ENCODE measurements around the gene IL15.

Gene IL15

GRCh38 chr4:141656031-141656430 is 19.6 kb downstream of the IL15 start:
- no peak for TF ChIP-seq CTCF (IDR thresholded peaks at IDR 0.05; ENCODE audit: insufficient read depth, low read depth, low read length, missing control alignments)
- no peak overlapping the region for H3K4me3 ChIP-seq (ENCODE audit: low read depth, low read length)
- DNase-seq (ENCODE audit: low read depth), result no peak

GRCh38 chr4:141657550-141658250 is 21.3 kb downstream of the IL15 start:
- DNase-seq (ENCODE audit: low read depth), result no peak
- no peak overlapping the region for H3K4me3 ChIP-seq (ENCODE audit: low read depth, low read length)
- TF ChIP-seq CTCF (IDR thresholded peaks at IDR 0.05; ENCODE audit: insufficient read depth, low read depth, low read length, missing control alignments), result no peak

- no peak for TF ChIP-seq CTCF (IDR thresholded peaks at IDR 0.05; ENCODE audit: insufficient read depth, low read depth, low read length, missing control alignments)
- H3K4me3 ChIP-seq (ENCODE audit: low read depth, low read length), result no peak overlapping the region
- no peak for DNase-seq (ENCODE audit: low read depth)
These were observed 21.9 kb downstream of the IL15 start for GRCh38 chr4:141658309-141658708.

- DNase-seq (ENCODE audit: low read depth), result no peak
These were observed 23.2 kb downstream of the IL15 start for GRCh38 chr4:141659539-141659938.

GRCh38 chr4:141660880-141661279 is 24.5 kb downstream of the IL15 start:
- no peak overlapping the region for H3K4me3 ChIP-seq (ENCODE audit: low read depth, low read length)
- no peak for DNase-seq (ENCODE audit: low read depth)
- TF ChIP-seq CTCF (IDR thresholded peaks at IDR 0.05; ENCODE audit: insufficient read depth, low read depth, low read length, missing control alignments), result no peak

More at GRCh38 chr4:141659539-141659938, 23.2 kb downstream of the IL15 start:
- no peak for TF ChIP-seq CTCF (IDR thresholded peaks at IDR 0.05; ENCODE audit: insufficient read depth, low read depth, low read length, missing control alignments)
- H3K4me3 ChIP-seq (ENCODE audit: low read depth, low read length), result no peak overlapping the region

- H3K4me3 ChIP-seq (ENCODE audit: low read depth, low read length), result no peak overlapping the region
- no peak for TF ChIP-seq CTCF (IDR thresholded peaks at IDR 0.05; ENCODE audit: insufficient read depth, low read depth, low read length, missing control alignments)
- DNase-seq (ENCODE audit: low read depth), result no peak
These were observed 32.0 kb downstream of the IL15 start for GRCh38 chr4:141668200-141668910.

Data from GM12865 (cell line).